Measurements from ENCODE around the gene SRA1. TPM values are rescaled to one million over a fixed set of nuclear protein-coding genes. Genes with fewer than 3 reads are reported as not detected.

Gene SRA1
- total and polyA plus RNA-seq, 9 of the 15 experiments (the other 6 are each of a cell fraction or from before 2014, with no cell fraction given) = 24.1 to 47.4 (median 41.3) TPM

DNA sequence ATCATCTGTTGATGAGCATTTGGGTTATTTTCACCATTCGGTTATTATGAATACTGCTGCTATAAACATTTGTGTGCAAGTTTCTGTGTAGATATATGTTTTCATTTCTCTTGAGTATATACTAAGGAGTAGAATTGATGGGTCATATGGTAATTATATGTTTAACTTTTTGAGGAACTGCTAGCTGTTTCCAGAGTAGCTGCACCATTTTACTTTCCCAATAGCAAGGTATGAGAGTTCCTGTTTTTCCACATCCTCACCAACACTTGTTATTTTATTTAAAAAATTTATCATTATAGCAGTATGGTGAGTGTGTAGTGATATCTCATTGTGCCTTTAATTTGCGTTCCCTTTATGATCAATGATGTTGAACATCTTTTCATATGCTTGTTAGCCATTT, 46.5 kb upstream of the SRA1 start:
- H3K9me3 ChIP-seq (replicated peaks; ENCODE audit: control insufficient read depth, insufficient read depth, low read depth, low read length) = no peaks in the 10 kb centered on the region; the same call in 1 of the 2 replicates
- H3K9me1 ChIP-seq (ENCODE audit: control insufficient read depth, insufficient read depth, low read length) = no peaks in the 10 kb centered on the region
- WGBS (ENCODE audit: insufficient coverage, low coverage, missing lambda C conversion rate) = 34% methylated on average over 2 of the region's 2 CpGs
- CTCF ChIA-PET (ENCODE audit: low intra/inter-chr PET ratio) = no interaction called here
- in situ Hi-C loops (cut with MboI) (no loop called here), intact Hi-C loops (cut with micrococcal nuclease) (no loop called here)
- POLR2A ChIA-PET = no interaction called here
- no peaks in the 10 kb centered on the region for H3K36me3 ChIP-seq (ENCODE audit: control insufficient read depth, insufficient read depth, low read length)
- H3K4me3 ChIP-seq = no peak overlapping the region
- no peak overlapping the region for H3K4me2 ChIP-seq (ENCODE audit: insufficient read depth, low read length)
- H3K27ac ChIP-seq (ENCODE audit: extremely low read depth, low read depth, low read length) = no peak overlapping the region
- FAIRE-seq (no peak), DNase-seq (ENCODE audit: extremely low read depth in 1 of 4, low spot score in 3 of 4) (no peak), ATAC-seq (no peak)
- H3K4me1 ChIP-seq (replicated peaks in 1 of 2; ENCODE audit: control insufficient read depth in 2 of 2, insufficient read depth in 2 of 2, low read length in 2 of 2) = no peaks in the 10 kb centered on the region
- no peak overlapping the region for H2AFZ ChIP-seq (ENCODE audit: low read depth, low read length)
- no peaks in the 10 kb centered on the region for H3K79me2 ChIP-seq (ENCODE audit: control insufficient read depth, insufficient read depth, low read length)
- no peaks in the 10 kb centered on the region for H3K27me3 ChIP-seq (ENCODE audit: control insufficient read depth in 2 of 2, insufficient read depth in 2 of 2, low read length in 2 of 2)
- BruUV-seq (replicated peaks) = no TSS peak
- no peaks in the 10 kb centered on the region for H4K20me1 ChIP-seq (replicated peaks; ENCODE audit: control insufficient read depth, insufficient read depth, low read length)
- H3K9ac ChIP-seq (ENCODE audit: insufficient read depth in 1 of 2, low read depth in 2 of 2, low read length in 2 of 2) = no peak overlapping the region
- TF ChIP-seq, protein P1, sequence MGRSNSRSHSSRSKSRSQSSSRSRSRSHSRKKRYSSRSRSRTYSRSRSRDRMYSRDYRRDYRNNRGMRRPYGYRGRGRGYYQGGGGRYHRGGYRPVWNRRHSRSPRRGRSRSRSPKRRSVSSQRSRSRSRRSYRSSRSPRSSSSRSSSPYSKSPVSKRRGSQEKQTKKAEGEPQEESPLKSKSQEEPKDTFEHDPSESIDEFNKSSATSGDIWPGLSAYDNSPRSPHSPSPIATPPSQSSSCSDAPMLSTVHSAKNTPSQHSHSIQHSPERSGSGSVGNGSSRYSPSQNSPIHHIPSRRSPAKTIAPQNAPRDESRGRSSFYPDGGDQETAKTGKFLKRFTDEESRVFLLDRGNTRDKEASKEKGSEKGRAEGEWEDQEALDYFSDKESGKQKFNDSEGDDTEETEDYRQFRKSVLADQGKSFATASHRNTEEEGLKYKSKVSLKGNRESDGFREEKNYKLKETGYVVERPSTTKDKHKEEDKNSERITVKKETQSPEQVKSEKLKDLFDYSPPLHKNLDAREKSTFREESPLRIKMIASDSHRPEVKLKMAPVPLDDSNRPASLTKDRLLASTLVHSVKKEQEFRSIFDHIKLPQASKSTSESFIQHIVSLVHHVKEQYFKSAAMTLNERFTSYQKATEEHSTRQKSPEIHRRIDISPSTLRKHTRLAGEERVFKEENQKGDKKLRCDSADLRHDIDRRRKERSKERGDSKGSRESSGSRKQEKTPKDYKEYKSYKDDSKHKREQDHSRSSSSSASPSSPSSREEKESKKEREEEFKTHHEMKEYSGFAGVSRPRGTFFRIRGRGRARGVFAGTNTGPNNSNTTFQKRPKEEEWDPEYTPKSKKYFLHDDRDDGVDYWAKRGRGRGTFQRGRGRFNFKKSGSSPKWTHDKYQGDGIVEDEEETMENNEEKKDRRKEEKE (IDR thresholded peaks at IDR 0.05; ENCODE audit: borderline replicate concordance in 1 of 2, control insufficient read depth in 1 of 2, low read depth in 2 of 2, low read length in 1 of 2) = no peak
- TF ChIP-seq RFX5 (IDR thresholded peaks at IDR 0.05; ENCODE audit: low read depth, low read length) (no peak), SETDB1 (IDR thresholded peaks at IDR 0.05; ENCODE audit: low read length) (no peak), NFIC (IDR thresholded peaks at IDR 0.05) (no peak), PHF20 (IDR thresholded peaks at IDR 0.05; ENCODE audit: partially characterized antibody) (no peak), POLR2H (tag; IDR thresholded peaks at IDR 0.05; ENCODE audit: low read depth) (no peak), NR2C2 (CRISPR knock-in tag; IDR thresholded peaks at IDR 0.05) (no peak), NR2C2 (tag; IDR thresholded peaks at IDR 0.05) (no peak), KDM5B (IDR thresholded peaks at IDR 0.05; ENCODE audit: insufficient replicate concordance, low read depth, low read length) (no peak), CXXC5 (CRISPR knock-in tag; IDR thresholded peaks at IDR 0.05) (no peak)
- TF ChIP-seq, protein P2, sequence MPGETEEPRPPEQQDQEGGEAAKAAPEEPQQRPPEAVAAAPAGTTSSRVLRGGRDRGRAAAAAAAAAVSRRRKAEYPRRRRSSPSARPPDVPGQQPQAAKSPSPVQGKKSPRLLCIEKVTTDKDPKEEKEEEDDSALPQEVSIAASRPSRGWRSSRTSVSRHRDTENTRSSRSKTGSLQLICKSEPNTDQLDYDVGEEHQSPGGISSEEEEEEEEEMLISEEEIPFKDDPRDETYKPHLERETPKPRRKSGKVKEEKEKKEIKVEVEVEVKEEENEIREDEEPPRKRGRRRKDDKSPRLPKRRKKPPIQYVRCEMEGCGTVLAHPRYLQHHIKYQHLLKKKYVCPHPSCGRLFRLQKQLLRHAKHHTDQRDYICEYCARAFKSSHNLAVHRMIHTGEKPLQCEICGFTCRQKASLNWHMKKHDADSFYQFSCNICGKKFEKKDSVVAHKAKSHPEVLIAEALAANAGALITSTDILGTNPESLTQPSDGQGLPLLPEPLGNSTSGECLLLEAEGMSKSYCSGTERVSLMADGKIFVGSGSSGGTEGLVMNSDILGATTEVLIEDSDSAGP (CRISPR knock-in tag; IDR thresholded peaks at IDR 0.05) = no peak
- TF ChIP-seq, protein P3, sequence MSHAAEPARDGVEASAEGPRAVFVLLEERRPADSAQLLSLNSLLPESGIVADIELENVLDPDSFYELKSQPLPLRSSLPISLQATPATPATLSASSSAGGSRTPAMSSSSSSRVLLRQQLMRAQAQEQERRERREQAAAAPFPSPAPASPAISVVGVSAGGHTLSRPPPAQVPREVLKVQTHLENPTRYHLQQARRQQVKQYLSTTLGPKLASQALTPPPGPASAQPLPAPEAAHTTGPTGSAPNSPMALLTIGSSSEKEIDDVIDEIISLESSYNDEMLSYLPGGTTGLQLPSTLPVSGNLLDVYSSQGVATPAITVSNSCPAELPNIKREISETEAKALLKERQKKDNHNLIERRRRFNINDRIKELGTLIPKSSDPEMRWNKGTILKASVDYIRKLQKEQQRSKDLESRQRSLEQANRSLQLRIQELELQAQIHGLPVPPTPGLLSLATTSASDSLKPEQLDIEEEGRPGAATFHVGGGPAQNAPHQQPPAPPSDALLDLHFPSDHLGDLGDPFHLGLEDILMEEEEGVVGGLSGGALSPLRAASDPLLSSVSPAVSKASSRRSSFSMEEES (CRISPR knock-in tag; IDR thresholded peaks at IDR 0.05) = no peak
